Neural progenitor cell (in vitro differentiated cells): Measurements from ENCODE around the gene CCSER1. TPM values are rescaled to one million over a fixed set of nuclear protein-coding genes. Genes with fewer than 3 reads are reported as not detected.
A peak's percentile ranks its signal among the peaks of the same experiment; 100 is the strongest.

ENCODE experiments used
- DNase-seq: peaks from one replicate; pipeline ENCODE4 v3.0.0-alpha.2; 2016; ENCODE audit warnings: low spot score
- H2AFZ ChIP-seq: fragments of 200-600 bp; sonication (generic); replicated peaks from 2 replicates; pipeline ENCODE4 v1.6.1; 2016; ENCODE audit warnings: antibody characterized with exemption
- H3F3A ChIP-seq: fragments of 200-600 bp; sonication (generic); 2 replicates; pipeline ENCODE4 v1.6.1; 2016; ENCODE audit warnings: antibody characterized with exemption, low read depth
- H3K27ac ChIP-seq: fragments of 200-600 bp; sonication (generic); 2 replicates; pipeline ENCODE4 v1.5.1; 2016; ENCODE audit warnings: mild to moderate bottlenecking
- H3K27me3 ChIP-seq: fragments of 200-600 bp; sonication (generic); 2 replicates; pipeline ENCODE4 v1.6.1; 2016; ENCODE audit warnings: mild to moderate bottlenecking, moderate library complexity
- H3K36me3 ChIP-seq: fragments of 200-600 bp; sonication (generic); 2 replicates; pipeline ENCODE4 v1.5.1; 2016
- H3K4me1 ChIP-seq: fragments of 200-600 bp; sonication (generic); 2 replicates; pipeline ENCODE4 v1.6.1; 2016; ENCODE audit warnings: mixed run types
- H3K4me2 ChIP-seq: fragments of 200-600 bp; sonication (generic); 2 replicates; pipeline ENCODE4 v1.6.1; 2016
- H3K4me3 ChIP-seq: fragments of 200-600 bp; sonication (generic); 2 replicates; pipeline ENCODE4 v1.5.1; 2016
- H3K79me2 ChIP-seq: fragments of 200-600 bp; sonication (generic); 2 replicates; pipeline ENCODE4 v1.6.1; 2016; ENCODE audit warnings: low read depth
- H3K9ac ChIP-seq: fragments of 200-600 bp; sonication (generic); 2 replicates; pipeline ENCODE4 v1.6.1; 2016
- H3K9me3 ChIP-seq: fragments of 200-600 bp; sonication (generic); 2 replicates; pipeline ENCODE4 v1.5.1; 2016; ENCODE audit warnings: low read depth
- H4K20me1 ChIP-seq: fragments of 200-600 bp; sonication (generic); 2 replicates; pipeline ENCODE4 v1.6.1; 2016; ENCODE audit warnings: low read depth
- H3K27ac Mint-ChIP-seq: 3 replicates; pipeline ENCODE4 v1.8.0; 2021; ENCODE audit warnings: mixed read lengths
- H3K27me3 Mint-ChIP-seq: 2 replicates; pipeline ENCODE4 v1.8.0; 2022; ENCODE audit warnings: low read depth, mild to moderate bottlenecking, inconsistent platforms, moderate library complexity, mixed read lengths; ENCODE audit not compliant: insufficient read depth
- H3K36me3 Mint-ChIP-seq: 3 replicates; pipeline ENCODE4 v1.8.0; 2021; ENCODE audit warnings: mixed read lengths
- H3K4me1 Mint-ChIP-seq: 3 replicates; pipeline ENCODE4 v1.8.0; 2021; ENCODE audit warnings: mixed read lengths
- H3K4me3 Mint-ChIP-seq: 3 replicates; pipeline ENCODE4 v1.8.0; 2021; ENCODE audit warnings: mild to moderate bottlenecking, moderate library complexity, mixed read lengths
- H3K9me3 Mint-ChIP-seq: 3 replicates; pipeline ENCODE4 v1.8.0; 2020; ENCODE audit warnings: mixed read lengths
- EZH2 ChIP-seq: fragments of 200-600 bp; sonication (generic); IDR thresholded peaks from 2 replicates; pipeline ENCODE4 v1.6.1; 2017; ENCODE audit warnings: antibody characterized with exemption, mild to moderate bottlenecking, moderate library complexity
- EZH2phosphoT487 ChIP-seq: fragments of 200-600 bp; sonication (generic); IDR thresholded peaks from 2 replicates; pipeline ENCODE4 v1.6.1; 2017; ENCODE audit warnings: antibody characterized with exemption
- total RNA-seq: library from RNA; depleted of rRNA; stranded (reverse); fragments of >200 nt; gene quantifications from 2 replicates; pipeline ENCODE4 v1.2.3, GENCODE V29; 2015; ENCODE audit warnings: low replicate concordance
- TF ChIP-seq, protein P1 (sequence below): fragments of 200-600 bp; sonication (generic); IDR thresholded peaks from 2 replicates; pipeline ENCODE4 v1.5.1; 2017; ENCODE audit warnings: antibody characterized with exemption, mild to moderate bottlenecking

The CCSER1 gene
- total RNA-seq, 1 donor from 2014 or later, result 0.77 TPM

- H3F3A ChIP-seq, result no peaks in the 10 kb centered on the region
- no peaks in the 10 kb centered on the region for H3K27me3 ChIP-seq
- no peaks in the 10 kb centered on the region for H3K4me1 Mint-ChIP-seq
- H3K4me1 ChIP-seq, result no peaks in the 10 kb centered on the region
- H3K4me3 Mint-ChIP-seq, result no peak overlapping the region
- no peaks in the 10 kb centered on the region for H3K9me3 ChIP-seq
- no peak overlapping the region for H3K27ac Mint-ChIP-seq
- no peak for DNase-seq
- TF ChIP-seq, protein P1, sequence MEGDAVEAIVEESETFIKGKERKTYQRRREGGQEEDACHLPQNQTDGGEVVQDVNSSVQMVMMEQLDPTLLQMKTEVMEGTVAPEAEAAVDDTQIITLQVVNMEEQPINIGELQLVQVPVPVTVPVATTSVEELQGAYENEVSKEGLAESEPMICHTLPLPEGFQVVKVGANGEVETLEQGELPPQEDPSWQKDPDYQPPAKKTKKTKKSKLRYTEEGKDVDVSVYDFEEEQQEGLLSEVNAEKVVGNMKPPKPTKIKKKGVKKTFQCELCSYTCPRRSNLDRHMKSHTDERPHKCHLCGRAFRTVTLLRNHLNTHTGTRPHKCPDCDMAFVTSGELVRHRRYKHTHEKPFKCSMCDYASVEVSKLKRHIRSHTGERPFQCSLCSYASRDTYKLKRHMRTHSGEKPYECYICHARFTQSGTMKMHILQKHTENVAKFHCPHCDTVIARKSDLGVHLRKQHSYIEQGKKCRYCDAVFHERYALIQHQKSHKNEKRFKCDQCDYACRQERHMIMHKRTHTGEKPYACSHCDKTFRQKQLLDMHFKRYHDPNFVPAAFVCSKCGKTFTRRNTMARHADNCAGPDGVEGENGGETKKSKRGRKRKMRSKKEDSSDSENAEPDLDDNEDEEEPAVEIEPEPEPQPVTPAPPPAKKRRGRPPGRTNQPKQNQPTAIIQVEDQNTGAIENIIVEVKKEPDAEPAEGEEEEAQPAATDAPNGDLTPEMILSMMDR, result no peak
- TF ChIP-seq EZH2 (no peak), EZH2phosphoT487 (no peak)
- no peak overlapping the region for H2AFZ ChIP-seq
- no peaks in the 10 kb centered on the region for H3K27me3 Mint-ChIP-seq
- H3K27ac ChIP-seq, result no peak overlapping the region
- H3K79me2 ChIP-seq, result no peaks in the 10 kb centered on the region
- H4K20me1 ChIP-seq, result no peaks in the 10 kb centered on the region
- H3K36me3 Mint-ChIP-seq, result no peaks in the 10 kb centered on the region
- no peaks in the 10 kb centered on the region for H3K9me3 Mint-ChIP-seq
- no peak overlapping the region for H3K9ac ChIP-seq
- H3K36me3 ChIP-seq, result no peaks in the 10 kb centered on the region
- no peak overlapping the region for H3K4me3 ChIP-seq
- no peak overlapping the region for H3K4me2 ChIP-seq
These were observed 416.4 kb downstream of the CCSER1 start for GRCh38 chr4:90543419-90544170.

DNA sequence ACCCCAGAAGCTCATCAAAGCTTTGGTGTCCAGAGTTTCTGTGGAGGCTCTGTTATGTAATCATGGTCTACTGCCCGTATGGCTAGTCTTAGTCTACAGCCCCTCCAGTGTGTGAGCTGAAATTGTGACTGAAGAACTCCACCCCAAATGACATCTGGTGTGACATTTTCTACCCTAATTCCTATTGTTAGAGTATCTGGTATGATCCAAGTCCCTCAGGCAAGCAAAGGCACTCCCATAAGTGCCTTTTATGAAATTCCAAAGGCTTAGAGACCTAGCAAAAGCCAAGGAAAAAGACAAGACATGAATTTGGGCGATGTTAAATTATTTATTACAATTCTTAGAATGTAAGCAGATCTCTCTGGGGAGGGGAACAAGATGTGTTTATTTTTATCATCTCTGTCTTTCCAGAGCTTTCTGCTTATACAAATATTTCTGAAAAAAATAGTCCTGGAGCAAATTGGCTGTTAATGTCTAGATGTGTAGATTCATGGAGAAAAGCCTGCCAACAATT is 417.4 kb downstream of the CCSER1 start:
- Histone ChIP-seq H3K9me3 (no peaks in the 10 kb centered on the region), H3K4me1 (no peaks in the 10 kb centered on the region), H3F3A (no peaks in the 10 kb centered on the region), H3K9ac (no peak overlapping the region), H3K79me2 (no peaks in the 10 kb centered on the region), H3K27me3 (no peaks in the 10 kb centered on the region), H3K36me3 (no peaks in the 10 kb centered on the region), H3K27ac (no peak overlapping the region), H3K4me2 (no peak overlapping the region), H3K4me3 (no peak overlapping the region), H4K20me1 (no peaks in the 10 kb centered on the region), H2AFZ (peak overlapping the region; percentile 62)
- no peaks in the 10 kb centered on the region for H3K36me3 Mint-ChIP-seq
- TF ChIP-seq EZH2phosphoT487 (no peak), EZH2 (no peak)
- TF ChIP-seq, protein P1, result no peak
- H3K27me3 Mint-ChIP-seq, result no peaks in the 10 kb centered on the region
- no peak overlapping the region for H3K27ac Mint-ChIP-seq
- H3K9me3 Mint-ChIP-seq, result no peaks in the 10 kb centered on the region
- no peak for DNase-seq
- no peak overlapping the region for H3K4me3 Mint-ChIP-seq
- H3K4me1 Mint-ChIP-seq, result no peaks in the 10 kb centered on the region

- Histone ChIP-seq H2AFZ (no peak overlapping the region), H3K4me2 (no peak overlapping the region)
These were observed 418.2 kb downstream of the CCSER1 start for GRCh38 chr4:90545380-90545779.

More at GRCh38 chr4:90545380-90545779, 418.2 kb downstream of the CCSER1 start:
- H3K27me3 ChIP-seq, result no peaks in the 10 kb centered on the region
- no peak for DNase-seq
- H3K9ac ChIP-seq, result no peak overlapping the region
- no peaks in the 10 kb centered on the region for H3K4me1 ChIP-seq
- no peaks in the 10 kb centered on the region for H3K79me2 ChIP-seq
- no peaks in the 10 kb centered on the region for H3K36me3 ChIP-seq
- H3K27ac ChIP-seq, result no peak overlapping the region
- no peaks in the 10 kb centered on the region for H4K20me1 ChIP-seq
- TF ChIP-seq, protein P1, result no peak
- no peak for TF ChIP-seq EZH2phosphoT487
- Mint-ChIP-seq H3K9me3 (no peaks in the 10 kb centered on the region), H3K27me3 (no peaks in the 10 kb centered on the region), H3K27ac (no peak overlapping the region), H3K4me1 (no peaks in the 10 kb centered on the region), H3K4me3 (no peak overlapping the region), H3K36me3 (no peaks in the 10 kb centered on the region)
- H3F3A ChIP-seq, result no peaks in the 10 kb centered on the region
- H3K4me3 ChIP-seq, result no peak overlapping the region
- no peaks in the 10 kb centered on the region for H3K9me3 ChIP-seq
